ENCODE measurements around the gene KLK3.

The KLK3 gene

GRCh38 chr19:50898018-50898417, 43.3 kb downstream of the KLK3 start:
- no peak for TF ChIP-seq CTCF (IDR thresholded peaks at IDR 0.05; ENCODE audit: borderline replicate concordance, insufficient read depth, low read depth, low read length)
- no peak overlapping the region for H3K4me3 ChIP-seq (ENCODE audit: low read depth, low read length)

- H3K4me3 ChIP-seq (ENCODE audit: low read depth, low read length) = no peak overlapping the region
- TF ChIP-seq CTCF (IDR thresholded peaks at IDR 0.05; ENCODE audit: borderline replicate concordance, insufficient read depth, low read depth, low read length) = no peak
Observed at GRCh38 chr19:50899569-50899968, 44.9 kb downstream of the KLK3 start.

GRCh38 chr19:50902640-50903039, 47.9 kb downstream of the KLK3 start:
- no peak for TF ChIP-seq CTCF (IDR thresholded peaks at IDR 0.05; ENCODE audit: borderline replicate concordance, insufficient read depth, low read depth, low read length)

GRCh38 chr19:50906217-50906616, 51.5 kb downstream of the KLK3 start:
- no peak overlapping the region for H3K4me3 ChIP-seq (ENCODE audit: low read depth, low read length)
- peak; percentile 68 for TF ChIP-seq CTCF (IDR thresholded peaks at IDR 0.05; ENCODE audit: borderline replicate concordance, insufficient read depth, low read depth, low read length)

More at GRCh38 chr19:50902640-50903039, 47.9 kb downstream of the KLK3 start:
- H3K4me3 ChIP-seq (ENCODE audit: low read depth, low read length) = no peak overlapping the region

GRCh38 chr19:50908336-50908735, 53.6 kb downstream of the KLK3 start:
- no peak for TF ChIP-seq CTCF (IDR thresholded peaks at IDR 0.05; ENCODE audit: borderline replicate concordance, insufficient read depth, low read depth, low read length)
- H3K4me3 ChIP-seq (ENCODE audit: low read depth, low read length) = no peak overlapping the region

GRCh38 chr19:50909240-50910070, 54.7 kb downstream of the KLK3 start:
- H3K4me3 ChIP-seq (ENCODE audit: low read depth, low read length) = no peak overlapping the region
- no peak for TF ChIP-seq CTCF (IDR thresholded peaks at IDR 0.05; ENCODE audit: borderline replicate concordance, insufficient read depth, low read depth, low read length)

All from GM12875 (cell line).